GM18909 (cell line): ENCODE measurements around the gene SNAP29.
"Not testable (repeated sequence)": the region's sequence is repeated elsewhere in the genome, so short reads cannot be mapped to it uniquely, and the experiment has no call there.

Source experiments
- ATAC-seq: cut with Tn5 transposase; IDR thresholded peaks from one replicate; pipeline ENCODE4 v1.9.1; 2021; ENCODE audit warnings: mild to moderate bottlenecking; ENCODE audit not compliant: unreplicated experiment, poor library complexity

SNAP29 gene

GRCh38 chr22:20834206-20834605, 24.6 kb upstream of the SNAP29 start:
- ATAC-seq: no peak

GRCh38 chr22:20834725-20835124, 24.1 kb upstream of the SNAP29 start:
- no peak for ATAC-seq

DNA sequence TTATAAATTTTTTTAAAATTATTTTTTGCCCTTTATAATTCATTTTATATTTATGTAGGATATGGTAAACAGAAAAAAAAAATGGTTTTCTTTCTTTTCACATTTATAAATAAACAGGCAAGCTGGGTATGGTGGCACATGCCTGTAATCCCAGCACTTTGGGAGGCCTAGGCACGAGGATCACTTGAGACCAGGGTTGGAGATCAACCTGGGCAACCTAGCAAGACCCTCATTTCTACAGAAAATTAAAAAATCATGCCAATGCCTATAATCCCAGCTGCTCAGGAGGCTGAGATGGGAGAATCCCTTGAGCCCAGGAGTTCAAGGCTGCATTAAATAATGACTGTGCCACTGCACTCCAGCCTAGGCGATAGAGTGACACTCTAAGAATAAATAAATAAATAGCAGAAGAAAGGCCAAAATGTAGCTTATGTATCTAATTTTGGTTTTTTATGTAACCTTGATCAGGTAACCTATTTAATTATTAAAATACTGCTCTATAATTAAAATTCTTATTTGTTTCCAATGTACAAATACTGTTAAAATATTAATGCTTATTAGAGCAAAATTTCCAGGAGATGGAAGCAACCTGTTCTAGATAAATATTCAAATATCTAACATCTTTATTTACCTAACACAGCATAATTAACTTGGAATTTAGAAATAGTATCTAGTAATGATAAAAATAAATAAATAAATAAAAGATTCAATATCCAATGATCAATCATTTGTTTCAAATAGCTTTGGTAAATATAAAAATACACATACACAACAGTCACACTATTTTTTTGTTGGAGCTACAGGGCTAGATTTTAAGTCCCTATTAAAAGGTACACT, 21.6 kb upstream of the SNAP29 start:
- no peak for ATAC-seq

DNA sequence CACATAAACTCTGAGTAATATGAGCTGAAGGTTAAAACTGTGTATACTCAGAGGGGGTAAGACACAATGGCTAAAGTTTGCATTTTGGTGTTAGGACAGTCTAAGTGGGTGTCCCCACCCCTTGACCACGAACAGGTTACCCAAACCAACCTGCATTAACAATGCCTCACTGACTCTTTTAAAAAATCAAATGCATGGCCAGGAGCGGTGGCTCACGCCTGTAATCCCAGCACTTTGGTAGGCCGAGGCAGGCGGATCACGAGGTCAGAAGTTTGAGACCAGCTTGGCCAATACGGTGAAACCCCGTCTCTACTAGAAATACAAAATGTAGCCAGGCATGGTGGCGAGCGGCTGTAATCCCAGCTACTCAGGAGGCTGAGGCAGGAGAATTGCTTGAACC, 19.5 kb upstream of the SNAP29 start:
- not testable (repeated sequence) for ATAC-seq

DNA sequence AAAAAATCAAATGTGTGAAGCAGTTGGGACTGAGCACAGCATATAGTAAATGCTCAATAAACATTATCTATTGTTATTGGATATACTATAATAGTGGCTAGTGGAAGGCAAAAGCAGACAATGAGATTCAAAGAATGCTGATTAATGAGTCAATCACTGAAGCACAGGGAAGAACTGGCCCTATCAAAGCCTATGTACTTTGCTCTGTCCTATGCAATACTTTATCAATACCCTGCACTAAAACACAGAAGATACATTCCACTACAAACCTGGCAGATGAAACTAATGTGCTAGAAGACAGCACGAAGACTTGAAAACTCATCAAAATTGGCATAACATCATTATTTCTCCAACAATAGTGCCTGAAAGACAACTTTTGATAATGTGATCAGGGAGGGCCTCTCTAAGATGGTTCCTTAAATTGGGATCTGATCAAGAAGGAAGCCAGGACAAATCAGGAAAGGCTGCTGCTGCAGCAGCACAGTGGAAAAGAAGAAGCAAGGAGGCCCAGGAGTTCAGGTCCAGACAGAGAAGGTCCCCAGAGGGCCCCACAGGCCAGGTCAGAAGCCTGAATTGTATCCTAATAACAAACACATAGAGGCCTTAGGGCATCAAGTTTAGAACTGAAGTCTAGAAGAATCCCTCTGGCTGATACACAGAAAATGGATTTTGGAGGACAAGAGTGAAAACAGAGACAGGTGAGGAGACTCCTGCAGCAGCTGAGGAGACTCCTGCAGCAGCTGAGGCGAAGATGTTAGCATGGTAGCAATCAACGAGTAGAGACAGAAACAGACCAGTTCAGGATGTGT, 18.8 kb upstream of the SNAP29 start:
- ATAC-seq: no peak

DNA sequence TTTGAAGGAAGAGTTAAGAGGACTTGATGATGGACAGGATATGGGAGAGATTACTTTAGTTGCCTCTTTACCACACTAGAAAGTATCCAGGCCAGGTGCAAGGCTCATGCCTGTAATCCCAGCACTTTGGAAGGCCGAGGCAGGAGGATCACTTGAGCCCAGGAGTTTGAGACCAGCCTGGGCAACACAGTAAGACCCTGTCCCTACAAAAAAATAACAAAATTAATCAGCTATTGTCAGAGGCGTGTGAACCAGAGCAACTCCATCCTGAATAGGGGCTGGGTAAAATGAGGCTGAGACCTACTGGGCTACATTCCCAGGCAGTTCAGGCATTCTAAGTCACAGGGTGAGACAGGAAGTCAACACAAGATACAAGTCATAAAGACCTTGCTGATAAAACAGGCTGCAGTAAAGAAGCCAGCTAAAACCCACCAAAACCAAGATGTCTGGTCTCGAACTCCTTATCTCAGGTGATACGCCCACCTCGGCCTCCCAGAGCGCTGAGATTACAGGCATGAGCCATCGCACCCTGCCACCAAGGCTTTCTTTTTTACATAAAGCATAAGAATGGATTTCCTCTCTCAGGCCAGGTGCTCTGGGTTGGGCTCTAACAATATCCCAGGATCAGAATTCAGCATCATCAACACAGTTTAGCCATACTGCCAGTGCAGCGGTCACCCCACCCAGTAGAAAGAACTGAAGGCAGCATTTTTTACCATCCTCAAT, 18.0 kb upstream of the SNAP29 start:
- no peak for ATAC-seq

- ATAC-seq: no peak
Observed at GRCh38 chr22:20843501-20843900, 15.3 kb upstream of the SNAP29 start.

- no peak for ATAC-seq
Observed at GRCh38 chr22:20844055-20845037, 14.5 kb upstream of the SNAP29 start.

GRCh38 chr22:20847318-20847822, 11.4 kb upstream of the SNAP29 start:
- ATAC-seq: no peak

DNA sequence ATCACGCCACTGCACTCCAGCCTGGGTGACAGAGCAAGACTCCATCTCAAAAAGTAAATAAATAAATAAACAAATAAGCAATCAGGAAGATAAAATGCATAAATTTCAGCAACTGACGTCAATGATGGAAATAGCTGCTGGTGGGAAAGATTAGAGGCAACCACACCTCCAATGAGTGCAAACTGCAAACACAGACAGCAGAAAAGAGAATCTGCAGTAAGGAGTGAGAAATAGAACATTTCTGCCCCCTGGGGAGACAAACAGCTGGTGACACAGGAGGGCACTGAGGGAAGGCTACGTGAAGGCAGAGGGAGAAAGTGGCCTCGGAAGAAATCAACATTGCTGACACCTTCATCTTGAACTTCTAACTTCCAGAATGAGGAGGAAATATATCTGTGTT, 6.7 kb upstream of the SNAP29 start:
- ATAC-seq: no peak

DNA sequence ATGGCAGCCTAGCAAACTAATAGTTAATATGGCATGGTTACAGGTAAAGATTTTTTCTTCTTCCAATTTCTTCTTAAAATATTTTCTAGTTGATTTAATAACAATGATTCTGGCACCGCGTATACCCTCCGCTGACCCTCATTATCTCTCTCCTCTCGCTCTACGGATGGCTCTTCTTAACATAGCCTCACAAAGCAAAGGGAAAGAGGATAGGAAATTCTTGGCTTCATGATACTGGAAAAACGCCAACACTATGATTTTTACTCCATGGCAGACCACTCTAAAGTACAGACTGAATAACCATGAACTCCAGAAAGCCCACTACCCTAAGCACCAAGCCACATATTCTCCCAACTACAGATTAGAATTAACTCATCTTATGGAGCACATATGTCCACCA, 6.3 kb upstream of the SNAP29 start:
- ATAC-seq: no peak

DNA sequence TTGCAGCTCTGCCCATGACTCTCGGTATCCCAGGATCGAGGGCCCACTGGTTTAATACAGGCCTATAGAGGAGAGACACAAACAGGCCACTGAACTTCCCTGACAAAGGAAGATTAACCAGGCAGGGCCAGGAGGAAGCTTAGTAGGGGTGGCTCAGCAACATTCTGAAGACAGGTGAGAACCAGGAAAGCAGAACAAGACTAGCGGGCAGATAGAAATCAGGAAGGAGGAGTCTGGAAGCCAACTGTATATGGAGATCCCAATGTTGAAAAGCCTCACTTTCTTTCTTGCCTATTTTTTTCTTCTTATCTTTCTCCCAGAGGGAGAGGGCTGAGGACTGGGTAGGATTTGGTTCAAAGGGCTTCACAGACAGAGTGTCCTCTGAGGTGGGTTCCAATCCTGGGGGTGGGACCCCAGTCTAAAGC, 5.6 kb upstream of the SNAP29 start:
- no peak for ATAC-seq

DNA sequence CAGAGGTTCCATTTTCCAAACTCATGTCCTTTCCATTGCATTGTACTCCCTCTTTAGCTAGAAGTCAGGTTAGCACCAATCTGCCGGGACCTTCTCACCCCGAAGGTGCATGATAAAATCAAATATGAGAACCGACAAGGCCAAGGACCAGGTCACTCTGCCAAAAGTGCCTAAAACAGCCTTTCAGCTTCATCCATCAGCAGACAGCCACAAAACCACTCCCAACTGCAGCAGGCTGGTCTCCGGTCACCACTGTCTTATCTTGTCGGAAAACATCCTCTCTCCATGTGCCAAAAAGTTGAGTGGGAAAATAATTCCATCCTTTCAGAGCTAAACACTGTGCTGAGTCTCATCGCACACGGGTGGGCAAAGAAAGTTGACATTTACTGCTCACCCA, 1.6 kb upstream of the SNAP29 start:
- ATAC-seq: no peak

DNA sequence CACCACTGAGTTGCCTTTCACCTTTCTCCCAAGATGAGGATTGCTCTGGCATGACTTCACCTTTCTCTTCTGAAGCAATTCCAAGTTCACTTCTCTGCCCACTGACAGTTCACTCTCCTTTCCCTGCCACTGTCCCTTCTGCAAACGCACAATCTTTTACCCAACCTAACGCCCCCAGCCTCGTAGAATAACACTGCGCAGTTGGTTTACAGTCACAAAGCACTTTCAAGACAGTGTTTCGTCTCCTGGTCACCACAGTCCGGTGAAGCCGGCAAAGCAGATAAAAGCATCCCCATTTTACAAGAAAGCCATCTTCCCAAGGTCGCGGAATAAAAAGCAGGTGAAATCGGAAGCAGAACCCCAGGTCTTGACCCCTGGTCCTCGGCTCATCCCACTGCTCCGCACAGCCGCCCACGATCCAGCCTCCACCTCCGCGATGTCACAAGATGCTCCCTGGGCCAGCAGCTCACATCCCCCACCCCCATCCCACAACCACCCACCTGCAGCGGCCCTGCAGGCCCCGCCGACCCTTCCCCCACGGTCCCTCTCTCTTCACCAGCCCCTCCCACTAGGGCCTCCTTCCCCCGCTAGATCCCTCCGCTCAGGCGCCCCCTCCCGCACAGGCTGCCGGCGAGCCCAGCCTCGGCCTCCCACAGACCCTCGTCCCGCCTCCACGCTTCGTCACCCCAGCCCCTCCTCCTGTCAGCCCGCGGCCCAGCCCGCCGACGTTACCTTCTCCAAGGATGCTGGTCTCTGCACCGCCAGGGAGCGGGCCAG, 781 bp upstream of the SNAP29 start:
- peak; percentile 50 for ATAC-seq

- ATAC-seq: no peak
Observed at GRCh38 chr22:20859615-20860014, 808 bp downstream of the SNAP29 start.

GRCh38 chr22:20862540-20862939, 3.7 kb downstream of the SNAP29 start:
- no peak for ATAC-seq

DNA sequence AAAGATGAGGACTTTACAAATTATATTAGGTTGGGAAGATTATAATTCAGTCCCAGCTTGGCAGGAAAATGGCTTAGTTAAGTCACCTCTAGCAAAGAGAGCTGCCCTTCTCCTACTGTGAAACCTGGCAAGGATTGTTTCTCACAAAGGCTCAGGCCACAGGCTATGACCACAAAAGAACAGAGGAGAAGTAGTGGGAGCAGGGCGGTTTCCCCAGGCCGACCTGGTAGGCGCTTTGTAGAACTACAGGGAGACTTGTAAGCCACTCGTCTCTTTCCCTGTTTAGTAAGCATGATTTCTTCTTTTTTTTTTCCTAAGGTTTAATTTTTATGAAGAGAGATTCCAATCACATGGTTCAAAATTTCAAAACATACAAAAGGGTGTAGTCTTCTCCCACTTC, 4.6 kb downstream of the SNAP29 start:
- ATAC-seq: no peak

DNA sequence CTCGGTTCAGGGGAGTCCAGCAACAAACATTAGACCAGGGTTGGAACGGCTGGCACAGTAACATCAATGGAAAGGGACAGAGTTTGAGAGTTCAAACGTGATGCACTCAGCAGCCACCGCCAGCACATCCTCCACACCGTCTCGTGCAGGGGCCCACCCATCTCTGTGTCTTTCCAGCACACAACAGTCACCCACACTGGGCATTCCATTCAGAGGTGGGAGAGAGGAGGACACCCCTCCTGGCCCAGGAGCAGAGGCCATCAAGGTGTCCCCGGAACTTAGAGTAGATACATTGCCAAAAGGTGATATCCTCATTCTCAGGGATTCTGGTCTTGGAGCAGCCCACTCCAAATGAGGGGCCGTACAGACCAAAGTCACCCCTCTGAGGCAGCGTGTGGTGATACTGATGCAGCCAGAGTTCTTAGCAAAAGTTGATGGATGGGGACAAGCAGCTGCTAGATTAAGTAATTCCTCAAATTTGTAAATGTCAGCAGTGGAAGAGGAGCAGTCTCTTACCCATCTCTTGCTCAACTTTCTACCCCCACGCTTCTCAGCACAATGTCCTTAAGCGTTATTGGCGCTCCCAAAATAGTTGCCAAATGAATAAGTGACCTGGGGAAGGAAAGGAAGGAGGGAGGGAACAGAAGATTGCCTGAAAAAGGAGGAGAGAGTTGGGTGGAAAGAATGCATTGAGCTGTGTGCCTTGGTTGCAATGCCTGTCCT, 5.5 kb downstream of the SNAP29 start:
- ATAC-seq: no peak
